ENCODE data around the gene PCDHGA1.
"Not testable (repeated sequence)": the region's sequence is repeated elsewhere in the genome, so short reads cannot be mapped to it uniquely, and the experiment has no call there.

The PCDHGA1 gene

DNA sequence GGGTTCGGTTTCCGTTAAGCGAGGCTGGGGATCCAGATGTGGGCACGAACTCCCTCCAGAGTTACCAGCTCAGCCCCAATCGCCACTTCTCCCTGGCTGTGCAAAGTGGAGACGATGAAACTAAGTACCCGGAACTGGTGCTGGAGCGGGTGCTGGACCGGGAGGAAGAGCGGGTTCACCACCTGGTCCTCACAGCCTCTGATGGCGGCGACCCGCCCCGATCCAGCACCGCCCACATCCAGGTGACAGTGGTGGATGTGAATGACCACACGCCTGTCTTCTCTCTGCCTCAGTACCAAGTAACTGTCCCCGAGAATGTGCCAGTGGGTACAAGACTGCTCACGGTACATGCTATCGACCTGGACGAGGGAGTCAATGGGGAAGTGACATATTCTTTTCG, 53.0 kb downstream of the PCDHGA1 start:
- in situ Hi-C loops (cut with HindIII; ENCODE audit: low sequenced_read_pairs), result no loop called here
- peak overlapping the region; percentile 43 for H3K4me3 ChIP-seq (ENCODE audit: low read depth, low read length)
- no peak for TF ChIP-seq CTCF (IDR thresholded peaks at IDR 0.05; ENCODE audit: low read depth, low read length, missing control alignments)
- no peak for DNase-seq (ENCODE audit: low read depth)

DNA sequence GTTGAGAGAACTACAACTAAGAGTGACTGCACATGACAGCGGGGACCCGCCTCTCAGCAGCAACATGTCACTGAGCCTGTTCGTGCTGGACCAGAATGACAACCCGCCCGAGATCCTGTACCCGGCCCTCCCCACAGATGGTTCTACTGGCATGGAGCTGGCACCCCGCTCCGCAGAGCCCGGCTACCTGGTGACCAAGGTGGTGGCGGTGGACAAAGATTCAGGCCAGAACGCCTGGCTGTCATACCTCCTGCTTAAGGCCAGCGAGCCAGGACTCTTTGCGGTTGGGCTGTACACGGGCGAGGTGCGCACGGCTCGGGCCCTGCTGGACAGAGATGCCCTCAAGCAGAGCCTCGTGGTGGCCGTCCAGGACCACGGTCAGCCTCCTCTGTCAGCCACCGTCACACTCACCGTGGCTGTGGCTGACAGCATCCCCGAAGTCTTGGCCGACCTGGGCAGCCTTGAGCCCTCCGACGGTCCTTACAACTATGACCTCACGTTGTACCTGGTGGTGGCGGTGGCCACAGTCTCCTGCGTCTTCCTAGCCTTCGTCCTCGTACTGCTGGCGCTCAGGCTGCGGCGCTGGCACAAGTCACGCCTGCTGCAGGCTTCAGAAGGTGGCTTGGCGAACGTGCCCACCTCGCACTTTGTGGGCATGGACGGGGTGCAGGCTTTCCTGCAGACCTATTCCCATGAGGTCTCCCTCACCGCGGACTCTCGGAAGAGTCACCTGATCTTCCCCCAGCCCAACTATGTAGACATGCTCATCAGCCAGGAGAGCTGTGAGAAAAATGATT, 54.4 kb downstream of the PCDHGA1 start:
- H3K4me3 ChIP-seq (ENCODE audit: low read depth, low read length), result no peak overlapping the region
- TF ChIP-seq CTCF (IDR thresholded peaks at IDR 0.05; ENCODE audit: low read depth, low read length, missing control alignments), result no peak
- DNase-seq (ENCODE audit: low read depth), result no peak
- in situ Hi-C loops (cut with HindIII; ENCODE audit: low sequenced_read_pairs), result loop anchor here (5.0 kb wide), 1 partner anchor 47 kb away; the partner anchor contains the start of gene PCDHGA2

DNA sequence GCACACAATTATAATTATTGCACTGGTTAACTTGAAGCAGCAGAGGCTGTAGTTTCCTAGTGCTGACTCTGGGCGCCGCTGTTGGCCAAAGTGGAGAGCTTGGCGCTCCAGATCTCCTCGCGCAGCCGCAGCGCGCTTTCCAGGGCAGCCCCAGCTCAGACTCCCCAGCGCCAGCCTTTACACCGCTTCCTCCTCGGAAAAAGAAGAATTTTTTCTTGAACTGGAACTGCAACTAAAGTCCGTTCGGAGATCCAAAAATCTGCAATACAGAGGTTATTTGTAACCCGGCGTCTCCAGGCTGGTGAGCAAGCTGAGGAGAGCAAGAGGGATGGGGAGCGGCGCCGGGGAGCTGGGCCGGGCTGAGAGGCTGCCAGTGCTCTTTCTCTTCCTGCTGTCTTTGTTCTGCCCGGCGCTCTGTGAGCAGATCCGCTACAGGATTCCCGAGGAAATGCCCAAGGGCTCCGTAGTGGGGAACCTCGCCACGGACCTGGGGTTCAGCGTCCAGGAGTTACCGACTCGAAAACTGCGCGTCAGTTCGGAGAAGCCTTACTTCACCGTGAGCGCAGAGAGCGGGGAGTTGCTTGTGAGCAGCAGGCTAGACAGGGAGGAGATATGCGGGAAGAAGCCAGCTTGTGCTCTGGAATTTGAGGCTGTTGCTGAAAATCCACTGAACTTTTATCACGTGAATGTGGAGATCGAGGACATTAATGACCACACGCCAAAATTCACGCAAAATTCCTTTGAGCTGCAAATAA, 57.4 kb downstream of the PCDHGA1 start, which contains the start of gene PCDHGB4:
PCDHGB4 (plus strand) TSS at position 142 of the 755 bp plus-strand sequence; CDS start at position 329, 187 bp downstream.
- H3K4me3 ChIP-seq (ENCODE audit: low read depth, low read length), result peak within 1 kb of the TSS; percentile 24
- not testable (repeated sequence) for DNase-seq (ENCODE audit: low read depth)
- peak; percentile 49 for TF ChIP-seq CTCF (IDR thresholded peaks at IDR 0.05; ENCODE audit: low read depth, low read length, missing control alignments)
- in situ Hi-C loops (cut with HindIII; ENCODE audit: low sequenced_read_pairs), result loop anchor here (5.0 kb wide), 1 partner anchor 50 kb away; the partner anchor contains the start of gene PCDHGA2

- in situ Hi-C loops (cut with HindIII; ENCODE audit: low sequenced_read_pairs), result loop anchor here (5.0 kb wide), 1 partner anchor 51 kb away; the partner anchor contains the start of gene PCDHGA2
- DNase-seq (ENCODE audit: low read depth), result no peak
- no peak overlapping the region for H3K4me3 ChIP-seq (ENCODE audit: low read depth, low read length)
- no peak for TF ChIP-seq CTCF (IDR thresholded peaks at IDR 0.05; ENCODE audit: low read depth, low read length, missing control alignments)
Observed at GRCh38 chr5:141388661-141389060, 58.3 kb downstream of the PCDHGA1 start.

GRCh38 chr5:141389153-141390042, 59.1 kb downstream of the PCDHGA1 start:
- H3K4me3 ChIP-seq (ENCODE audit: low read depth, low read length), result no peak overlapping the region
- TF ChIP-seq CTCF (IDR thresholded peaks at IDR 0.05; ENCODE audit: low read depth, low read length, missing control alignments), result no peak
- DNase-seq (ENCODE audit: low read depth), result no peak
- in situ Hi-C loops (cut with HindIII; ENCODE audit: low sequenced_read_pairs), result loop anchor here (5.0 kb wide), 1 partner anchor 52 kb away; the partner anchor contains the start of gene PCDHGA2
